HAP-1 (cell line): ENCODE measurements around the gene TXNRD2.

Experiments
- DNase-seq, 2 experiments: peaks; one replicate each; pipeline ENCODE4 v3.0.0-alpha.2; 2016 to 2020; ENCODE audit warnings: low spot score in 2 of 2
- H3K27me3 ChIP-seq: fragments of 250-450 bp; sonication (Bioruptor Pico); 2 replicates; pipeline ENCODE4 v1.5.1; 2020; ENCODE audit warnings: low read depth, mild to moderate bottlenecking, moderate library complexity
- H3K36me3 ChIP-seq: fragments of 250-450 bp; sonication (Bioruptor Pico); replicated peaks from 2 replicates; pipeline ENCODE4 v1.5.1; 2020; ENCODE audit warnings: mild to moderate bottlenecking
- H3K4me1 ChIP-seq: fragments of 250-450 bp; sonication (Bioruptor Pico); 2 replicates; pipeline ENCODE4 v1.5.1; 2020; ENCODE audit warnings: mild to moderate bottlenecking
- H3K4me3 ChIP-seq: fragments of 250-450 bp; sonication (Bioruptor Pico); 2 replicates; pipeline ENCODE4 v1.5.1; 2020; ENCODE audit warnings: mild to moderate bottlenecking, moderate library complexity
- H3K9me3 ChIP-seq: fragments of 250-450 bp; sonication (Bioruptor Pico); 2 replicates; pipeline ENCODE4 v1.5.1; 2020; ENCODE audit warnings: mild to moderate bottlenecking, moderate library complexity
- in situ Hi-C: fragments of 300-500 bp; cut with MboI; formaldehyde crosslinking; loops from 3 replicates; pipeline ENCODE4 v1.14.3; 2020; ENCODE audit warnings: low sequenced_read_pairs, inconsistent platforms, mixed read lengths

Gene TXNRD2

DNA sequence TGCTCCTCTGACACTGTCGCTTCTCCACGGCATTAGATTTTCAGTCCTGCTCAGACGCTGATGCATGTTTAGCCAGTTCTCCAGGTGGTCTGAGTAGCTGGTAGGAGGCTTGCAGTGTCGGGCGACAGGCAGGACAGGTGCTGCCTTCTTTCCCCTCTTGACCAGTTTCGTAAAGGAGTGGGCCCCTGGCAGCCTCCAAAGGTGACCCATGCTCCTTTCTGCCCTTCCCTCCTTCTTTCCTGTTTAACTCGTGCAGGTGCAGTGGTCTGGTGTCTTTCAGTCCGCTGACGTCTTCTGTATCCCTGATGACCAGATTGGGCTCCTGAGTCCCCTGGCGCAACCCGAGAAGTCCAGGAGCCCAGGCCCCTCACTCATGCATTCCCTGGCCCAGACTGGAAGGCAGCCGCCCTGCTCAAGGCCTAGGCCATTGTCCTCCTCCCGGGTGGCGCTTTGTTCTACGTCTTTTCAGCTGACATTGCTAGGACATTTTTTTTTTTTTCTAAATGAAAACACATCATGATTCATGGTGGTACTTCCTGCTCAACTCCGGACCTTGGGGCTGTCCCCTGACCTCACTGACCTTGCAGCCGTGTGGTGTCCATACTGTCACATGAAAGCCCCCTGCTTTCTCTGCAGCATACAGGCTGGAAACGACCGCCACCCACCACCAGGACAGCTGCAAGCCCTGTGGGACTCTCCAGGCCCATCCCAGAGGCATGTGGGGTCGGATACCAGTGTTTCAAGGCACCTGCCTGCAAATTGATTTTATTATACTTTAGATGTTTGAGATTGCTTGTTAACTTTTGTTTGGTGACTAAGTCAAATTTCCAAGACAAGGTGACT is 25.5 kb upstream of the TXNRD2 start:
- no peaks in the 10 kb centered on the region for H3K27me3 ChIP-seq
- in situ Hi-C loops = loop anchor here (25.0 kb wide), 1 partner anchor 320 kb away; no protein-coding TSS in a partner anchor
- H3K9me3 ChIP-seq = no peaks in the 10 kb centered on the region
- no peak for DNase-seq
- H3K4me3 ChIP-seq = no peak overlapping the region
- peaks cover 48% of the 10 kb centered on the region for H3K36me3 ChIP-seq
- H3K4me1 ChIP-seq = no peaks in the 10 kb centered on the region

DNA sequence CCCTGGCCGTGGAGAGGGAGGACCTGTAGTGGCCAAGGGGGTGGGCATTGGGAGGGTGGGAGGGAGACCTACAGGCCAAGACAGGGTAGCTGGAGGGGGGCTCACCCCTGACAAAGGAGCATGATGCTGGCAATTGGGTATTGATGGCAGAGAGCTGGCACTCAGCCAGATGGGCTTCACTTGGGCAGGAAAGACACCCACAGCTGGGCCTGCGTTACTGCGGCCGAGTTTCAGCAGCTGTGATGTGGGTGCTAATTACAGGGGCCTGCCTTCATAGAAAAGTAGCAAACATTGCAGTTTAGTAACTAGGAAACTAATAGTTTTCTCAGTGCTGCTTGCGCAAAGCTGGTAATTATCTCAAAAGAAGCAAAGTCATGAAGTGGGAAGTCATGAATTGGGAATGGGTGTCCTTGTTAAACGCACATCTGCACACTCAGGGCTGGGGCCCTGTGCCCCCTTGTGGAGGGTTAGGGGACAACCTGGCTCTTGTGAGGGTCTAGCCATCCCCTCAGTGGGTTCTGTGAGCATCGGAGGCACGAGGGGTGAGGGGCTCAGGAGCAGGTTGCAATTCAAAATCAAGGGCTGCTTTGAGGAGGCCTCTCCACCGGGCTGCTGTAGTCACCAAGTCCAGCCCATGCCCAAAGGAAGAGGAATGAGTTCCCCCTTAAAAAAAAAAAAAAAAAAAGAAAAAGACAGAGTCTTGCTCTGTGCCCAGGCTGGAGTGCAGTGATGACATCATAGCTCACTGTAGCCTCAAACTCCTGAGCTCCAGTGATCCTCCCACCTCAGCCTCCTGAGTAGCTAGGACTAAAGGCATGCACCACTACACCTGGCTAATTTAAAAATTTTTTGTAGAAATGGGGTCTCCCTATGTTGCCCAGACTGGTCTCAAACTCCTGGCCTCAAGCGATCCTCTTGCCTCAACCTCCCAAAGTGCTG is 24.4 kb upstream of the TXNRD2 start:
- peaks cover 42% of the 10 kb centered on the region for H3K36me3 ChIP-seq
- H3K4me1 ChIP-seq = no peaks in the 10 kb centered on the region
- no peak overlapping the region for H3K4me3 ChIP-seq
- H3K9me3 ChIP-seq = no peaks in the 10 kb centered on the region
- in situ Hi-C loops = loop anchor here (25.0 kb wide), 1 partner anchor 321 kb away; no protein-coding TSS in a partner anchor
- DNase-seq = peak; percentile 13 to 56
- H3K27me3 ChIP-seq = no peaks in the 10 kb centered on the region

- H3K9me3 ChIP-seq = no peaks in the 10 kb centered on the region
- in situ Hi-C loops = loop anchor here (25.0 kb wide), 1 partner anchor 322 kb away; no protein-coding TSS in a partner anchor
- H3K4me3 ChIP-seq = no peak overlapping the region
- H3K27me3 ChIP-seq = no peaks in the 10 kb centered on the region
- H3K4me1 ChIP-seq = peaks cover 2% of the 10 kb centered on the region
- H3K36me3 ChIP-seq = peaks cover 34% of the 10 kb centered on the region
- no peak for DNase-seq
These were observed 23.2 kb upstream of the TXNRD2 start for GRCh38 chr22:19964701-19965386.

- Histone ChIP-seq H3K4me3 (no peak overlapping the region), H3K27me3 (no peaks in the 10 kb centered on the region), H3K9me3 (no peaks in the 10 kb centered on the region), H3K36me3 (peaks cover 31% of the 10 kb centered on the region), H3K4me1 (peaks cover 3% of the 10 kb centered on the region)
- no peak for DNase-seq
- in situ Hi-C loops = loop anchor here (25.0 kb wide), 1 partner anchor 323 kb away; no protein-coding TSS in a partner anchor
These were observed 22.4 kb upstream of the TXNRD2 start for GRCh38 chr22:19963863-19964642.

DNA sequence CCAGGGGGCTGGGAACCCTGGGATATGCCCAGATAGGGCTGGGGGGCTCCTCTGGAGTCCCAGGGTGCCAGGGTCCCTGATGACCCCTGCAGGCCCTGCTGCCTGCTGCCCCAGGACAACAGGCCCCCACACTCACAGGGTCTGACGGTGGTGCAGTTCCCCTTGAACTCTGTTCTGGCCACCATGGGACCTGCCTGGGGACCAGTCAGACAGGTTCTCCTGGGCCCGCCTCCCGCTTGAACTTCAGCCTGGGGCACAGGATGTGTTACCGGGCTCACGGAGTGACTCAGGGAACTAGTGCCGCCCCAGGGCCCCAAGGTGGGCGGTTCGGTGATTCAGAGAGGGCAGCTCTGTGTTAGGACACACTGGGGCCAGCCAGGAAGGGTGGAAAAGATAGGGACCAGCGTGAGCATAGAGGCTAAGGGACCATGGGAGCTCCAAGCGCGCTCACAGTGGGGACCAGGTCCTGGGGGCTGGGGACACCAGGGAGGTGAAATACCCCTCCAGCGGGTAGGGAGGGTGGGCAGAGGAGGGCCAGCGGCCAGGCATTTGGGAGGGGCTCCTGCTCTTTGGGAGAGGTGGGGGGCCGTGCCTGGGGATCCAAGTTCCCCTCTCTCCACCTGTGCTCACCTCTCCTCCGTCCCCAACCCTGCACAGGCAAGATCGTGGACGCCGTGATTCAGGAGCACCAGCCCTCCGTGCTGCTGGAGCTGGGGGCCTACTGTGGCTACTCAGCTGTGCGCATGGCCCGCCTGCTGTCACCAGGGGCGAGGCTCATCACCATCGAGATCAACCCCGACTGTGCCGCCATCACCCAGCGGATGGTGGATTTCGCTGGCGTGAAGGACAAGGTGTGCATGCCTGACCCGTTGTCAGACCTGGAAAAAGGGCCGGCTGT is 21.5 kb upstream of the TXNRD2 start:
- DNase-seq = no peak
- in situ Hi-C loops = loop anchor here (25.0 kb wide), 1 partner anchor 324 kb away; no protein-coding TSS in a partner anchor

DNA sequence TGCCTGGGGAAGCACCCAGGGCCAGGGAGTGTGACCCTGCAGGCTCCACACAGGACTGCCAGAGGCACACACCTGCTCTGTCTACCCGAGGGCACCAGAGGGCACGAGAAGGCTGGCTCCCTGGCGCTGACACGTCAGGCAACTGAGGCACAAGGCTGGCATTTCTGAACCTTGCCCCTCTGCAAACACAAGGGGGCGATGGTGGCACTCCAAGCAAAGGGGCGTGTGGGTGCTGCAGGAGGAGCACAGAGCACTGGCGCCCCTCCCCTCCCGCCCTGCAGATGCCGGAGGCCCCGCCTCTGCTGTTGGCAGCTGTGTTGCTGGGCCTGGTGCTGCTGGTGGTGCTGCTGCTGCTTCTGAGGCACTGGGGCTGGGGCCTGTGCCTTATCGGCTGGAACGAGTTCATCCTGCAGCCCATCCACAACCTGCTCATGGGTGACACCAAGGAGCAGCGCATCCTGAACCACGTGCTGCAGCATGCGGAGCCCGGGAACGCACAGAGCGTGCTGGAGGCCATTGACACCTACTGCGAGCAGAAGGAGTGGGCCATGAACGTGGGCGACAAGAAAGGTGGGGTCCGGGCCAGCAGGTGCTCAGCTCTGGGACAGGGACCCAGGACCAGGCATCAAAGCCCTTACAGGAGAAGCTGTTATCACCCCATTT is 20.8 kb upstream of the TXNRD2 start:
- H3K9me3 ChIP-seq = no peaks in the 10 kb centered on the region
- H3K36me3 ChIP-seq = peaks cover 20% of the 10 kb centered on the region
- no peaks in the 10 kb centered on the region for H3K27me3 ChIP-seq
- in situ Hi-C loops = loop anchor here (25.0 kb wide), 1 partner anchor 325 kb away; no protein-coding TSS in a partner anchor
- peaks cover 3% of the 10 kb centered on the region for H3K4me1 ChIP-seq
- H3K4me3 ChIP-seq = no peak overlapping the region
- peak; percentile 57 to 90 for DNase-seq

More for the DNA sequence above, 21.5 kb upstream of the TXNRD2 start:
- H3K36me3 ChIP-seq = peaks cover 27% of the 10 kb centered on the region
- no peaks in the 10 kb centered on the region for H3K9me3 ChIP-seq
- no peak overlapping the region for H3K4me3 ChIP-seq
- H3K27me3 ChIP-seq = no peaks in the 10 kb centered on the region
- peaks cover 3% of the 10 kb centered on the region for H3K4me1 ChIP-seq

DNA sequence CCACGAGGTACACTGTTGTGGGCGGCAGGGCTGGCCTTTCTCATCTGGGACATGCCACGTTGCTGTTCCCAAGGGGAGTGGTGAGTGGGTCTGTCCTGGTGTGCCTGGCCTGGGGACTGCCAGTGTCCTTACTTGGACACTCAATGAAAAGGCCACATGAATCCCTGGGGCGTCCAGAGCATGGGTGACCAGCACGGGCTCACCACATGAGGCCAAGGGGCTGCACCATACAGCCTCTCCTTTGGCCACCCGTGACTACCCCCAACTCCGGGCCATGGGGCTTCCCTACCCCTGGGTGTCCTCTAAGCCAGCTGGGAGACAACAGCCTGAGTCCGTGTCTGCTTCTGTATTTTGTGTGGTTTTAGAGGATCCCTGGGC is 20.2 kb upstream of the TXNRD2 start:
- H3K27me3 ChIP-seq = no peaks in the 10 kb centered on the region
- DNase-seq = no peak
- in situ Hi-C loops = loop anchor here (25.0 kb wide), 1 partner anchor 325 kb away; no protein-coding TSS in a partner anchor
- no peaks in the 10 kb centered on the region for H3K9me3 ChIP-seq
- no peak overlapping the region for H3K4me3 ChIP-seq
- peaks cover 19% of the 10 kb centered on the region for H3K36me3 ChIP-seq
- peaks cover 3% of the 10 kb centered on the region for H3K4me1 ChIP-seq

DNA sequence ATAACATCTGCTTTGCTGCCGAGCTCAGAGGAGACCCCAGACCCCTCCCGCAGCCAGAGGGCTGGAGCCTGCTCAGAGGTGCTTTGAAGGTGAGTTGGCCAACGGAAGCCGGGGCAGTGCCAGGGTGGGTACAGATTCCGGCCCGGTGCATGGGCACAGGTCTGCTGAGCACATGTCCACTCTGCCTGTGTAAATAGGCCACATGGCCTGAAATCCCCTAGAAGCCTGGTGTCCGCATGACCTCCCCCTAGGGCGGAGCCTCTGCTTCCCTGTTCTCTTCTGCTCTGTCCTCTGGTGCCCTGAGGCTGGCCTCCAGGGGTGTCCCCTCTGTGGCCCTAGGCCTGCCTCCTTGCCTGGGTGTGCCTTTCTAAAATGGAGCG is 19.6 kb upstream of the TXNRD2 start:
- Histone ChIP-seq H3K4me3 (no peak overlapping the region), H3K9me3 (no peaks in the 10 kb centered on the region), H3K27me3 (no peaks in the 10 kb centered on the region), H3K4me1 (peaks cover 3% of the 10 kb centered on the region), H3K36me3 (peaks cover 19% of the 10 kb centered on the region)
- in situ Hi-C loops = loop anchor here (25.0 kb wide), 1 partner anchor 326 kb away; no protein-coding TSS in a partner anchor
- no peak for DNase-seq

- H3K9me3 ChIP-seq = no peaks in the 10 kb centered on the region
- in situ Hi-C loops = loop anchor here (25.0 kb wide), 1 partner anchor 327 kb away; no protein-coding TSS in a partner anchor
- H3K36me3 ChIP-seq = peaks cover 15% of the 10 kb centered on the region
- H3K4me3 ChIP-seq = no peak overlapping the region
- peaks cover 3% of the 10 kb centered on the region for H3K4me1 ChIP-seq
- no peak for DNase-seq
- H3K27me3 ChIP-seq = no peaks in the 10 kb centered on the region
These were observed 19.0 kb upstream of the TXNRD2 start for GRCh38 chr22:19960491-19961200.

DNA sequence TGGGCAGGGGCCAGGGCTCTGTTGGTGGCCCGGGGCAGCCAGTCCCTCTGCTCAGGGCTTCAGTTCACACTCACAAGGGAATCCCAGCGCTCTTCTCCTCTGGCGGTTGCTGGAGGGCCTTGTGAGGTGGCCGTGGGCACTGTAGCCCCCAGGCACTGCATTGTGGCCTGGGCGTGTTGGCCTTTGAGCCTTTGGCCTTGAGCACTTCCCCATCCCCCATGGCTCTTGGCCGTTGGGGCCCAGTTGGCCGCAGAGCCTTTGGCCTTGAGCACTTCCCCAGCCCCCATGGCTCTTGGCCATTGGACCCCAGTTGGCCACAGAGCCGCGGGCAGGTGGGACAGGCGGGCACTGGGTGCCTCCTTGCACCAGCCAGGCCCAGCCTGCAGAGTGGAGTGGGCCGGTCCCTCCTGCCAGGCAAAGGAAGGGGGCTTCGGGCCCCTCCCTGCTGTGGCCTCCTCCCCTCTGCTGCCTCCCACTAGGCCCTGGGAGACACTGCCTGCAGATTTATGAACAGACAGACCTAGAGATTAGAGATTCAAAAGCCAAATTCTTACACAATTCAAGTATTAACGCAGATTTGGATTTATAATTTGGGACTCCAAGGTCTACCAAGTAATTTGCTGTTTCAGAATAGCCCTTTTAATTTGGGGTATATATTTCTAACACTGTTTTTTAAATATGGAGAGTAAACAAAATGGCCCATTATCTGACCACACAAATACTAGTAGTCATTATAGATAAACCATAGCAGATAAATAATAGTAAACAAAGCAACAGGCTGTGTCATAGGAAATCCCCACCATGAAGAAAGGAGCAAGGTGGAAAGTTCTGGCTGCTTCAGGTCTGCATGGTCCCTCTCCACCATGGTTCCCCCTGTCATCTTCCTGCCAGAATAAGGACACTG is 18.2 kb upstream of the TXNRD2 start:
- Histone ChIP-seq H3K36me3 (peaks cover 15% of the 10 kb centered on the region), H3K27me3 (no peaks in the 10 kb centered on the region), H3K4me1 (peaks cover 3% of the 10 kb centered on the region), H3K9me3 (no peaks in the 10 kb centered on the region), H3K4me3 (no peak overlapping the region)
- in situ Hi-C loops = loop anchor here (25.0 kb wide), 1 partner anchor 327 kb away; no protein-coding TSS in a partner anchor
- no peak for DNase-seq
